WTC11 (cell line): Measurements from ENCODE around the gene SINHCAF. TPM values are rescaled to one million over a fixed set of nuclear protein-coding genes. Genes with fewer than 3 reads are reported as not detected.

Experiments
- ATAC-seq: fragments of 200-7000 bp; cut with Tn5 transposase; 2 replicates; pipeline ENCODE4 v1.10.0; 2021; ENCODE audit warnings: mild to moderate bottlenecking, moderate library complexity
- CTCF ChIA-PET: fragments of 300-600 bp; sonication (Branson Sonifier 250); formaldehyde crosslinking; loops from one replicate; lab custom pipeline; 2021; ENCODE audit warnings: antibody characterized with exemption; lab: Charles Lee
- POLR2A ChIA-PET: fragments of 350-600 bp; sonication (Branson Sonifier 250); formaldehyde crosslinking; loops from one replicate; lab custom pipeline; 2021; ENCODE audit warnings: antibody characterized with exemption; lab: Charles Lee
- DNase-seq: peaks from one replicate; pipeline ENCODE4 v3.0.0; 2021; ENCODE audit warnings: low spot score
- H3K27ac Mint-ChIP-seq: 2 replicates; pipeline ENCODE4 v1.8.0; 2021; ENCODE audit warnings: mixed read lengths
- H3K27me3 Mint-ChIP-seq: 2 replicates; pipeline ENCODE4 v1.8.0; 2021; ENCODE audit warnings: low read depth, mild to moderate bottlenecking, moderate library complexity, mixed read lengths
- H3K36me3 Mint-ChIP-seq: 2 replicates; pipeline ENCODE4 v1.8.0; 2021; ENCODE audit warnings: mixed read lengths
- H3K4me1 Mint-ChIP-seq: 2 replicates; pipeline ENCODE4 v1.8.0; 2022; ENCODE audit warnings: mixed read lengths
- H3K4me3 Mint-ChIP-seq: 2 replicates; pipeline ENCODE4 v1.8.0; 2021; ENCODE audit warnings: mild to moderate bottlenecking, moderate library complexity, mixed read lengths
- H3K9me3 Mint-ChIP-seq: 2 replicates; pipeline ENCODE4 v1.8.0; 2021; ENCODE audit warnings: mixed read lengths
- ATF3 ChIP-seq: sonication (generic); formaldehyde crosslinking; conservative IDR thresholded peaks from 2 replicates; pipeline ENCODE4 v1.8.1; 2022; ENCODE audit warnings: mild to moderate bottlenecking, missing genetic modification reagents
- ATF6 ChIP-seq: sonication (generic); formaldehyde crosslinking; IDR thresholded peaks from 2 replicates; pipeline ENCODE4 v1.8.1; 2023; ENCODE audit warnings: mild to moderate bottlenecking, missing genetic modification reagents
- E2F4 ChIP-seq: sonication (generic); formaldehyde crosslinking; IDR thresholded peaks from 2 replicates; pipeline ENCODE4 v1.8.1; 2022; ENCODE audit warnings: low read depth, mild to moderate bottlenecking, moderate library complexity, missing genetic modification reagents, borderline replicate concordance
- ERG ChIP-seq: fragments of 250-450 bp; sonication (Bioruptor Pico); IDR thresholded peaks from 2 replicates; pipeline ENCODE4 v1.8.0; 2021; ENCODE audit warnings: mild to moderate bottlenecking
- GRHL2 ChIP-seq: fragments of 250-450 bp; sonication (Bioruptor Pico); IDR thresholded peaks from 2 replicates; pipeline ENCODE4 v1.8.0; 2022; ENCODE audit warnings: mild to moderate bottlenecking, moderate library complexity; ENCODE audit not compliant: insufficient replicate concordance, severe bottlenecking
- JUN ChIP-seq: sonication (generic); formaldehyde crosslinking; IDR thresholded peaks from 2 replicates; pipeline ENCODE4 v1.8.0; 2023; ENCODE audit warnings: mild to moderate bottlenecking, missing genetic modification reagents
- MLX ChIP-seq: sonication (generic); formaldehyde crosslinking; IDR thresholded peaks from 2 replicates; pipeline ENCODE4 v1.8.1; 2023; ENCODE audit warnings: mild to moderate bottlenecking, missing genetic modification reagents, moderate library complexity
- NR2C2 ChIP-seq: sonication (generic); formaldehyde crosslinking; IDR thresholded peaks from 2 replicates; pipeline ENCODE4 v1.8.0; 2022; ENCODE audit warnings: mild to moderate bottlenecking, missing genetic modification reagents
- TEAD1 ChIP-seq: sonication (generic); formaldehyde crosslinking; IDR thresholded peaks from 2 replicates; pipeline ENCODE4 v1.8.0; 2022; ENCODE audit warnings: mild to moderate bottlenecking, missing genetic modification reagents
- ZBTB21 ChIP-seq: sonication (generic); formaldehyde crosslinking; IDR thresholded peaks from 2 replicates; pipeline ENCODE4 v1.8.1; 2023; ENCODE audit warnings: mild to moderate bottlenecking, missing genetic modification reagents, borderline replicate concordance
- ZNF317 ChIP-seq: sonication (generic); formaldehyde crosslinking; IDR thresholded peaks from 2 replicates; pipeline ENCODE4 v1.8.1; 2023; ENCODE audit warnings: low read depth, mild to moderate bottlenecking, moderate library complexity, missing genetic modification reagents, borderline replicate concordance
- ZNF396 ChIP-seq: fragments of 250-450 bp; sonication (Bioruptor Pico); IDR thresholded peaks from 2 replicates; pipeline ENCODE4 v1.8.0; 2021; ENCODE audit warnings: mild to moderate bottlenecking, moderate library complexity, borderline replicate concordance
- ZNF416 ChIP-seq: fragments of 250-450 bp; sonication (Bioruptor Pico); IDR thresholded peaks from 2 replicates; pipeline ENCODE4 v1.9.0; 2021; ENCODE audit warnings: mild to moderate bottlenecking, inconsistent platforms
- ZSCAN18 ChIP-seq: fragments of 250-450 bp; sonication (Bioruptor Pico); IDR thresholded peaks from 2 replicates; pipeline ENCODE4 v2.1.2; 2022; ENCODE audit warnings: mild to moderate bottlenecking, moderate library complexity
- total RNA-seq: library from RNA; stranded (reverse); gene quantifications from 3 replicates; pipeline ENCODE4 v1.2.3, GENCODE V29; 2021
- TF ChIP-seq, protein P1 (sequence below): sonication (generic); formaldehyde crosslinking; IDR thresholded peaks from 2 replicates; pipeline ENCODE4 v1.8.0; 2022; ENCODE audit warnings: mild to moderate bottlenecking, missing genetic modification reagents
- TF ChIP-seq, protein P2 (sequence below): sonication (generic); formaldehyde crosslinking; IDR thresholded peaks from 2 replicates; pipeline ENCODE4 v1.8.0; 2023; ENCODE audit warnings: mild to moderate bottlenecking, missing genetic modification reagents
- TF ChIP-seq, protein P3 (sequence below): sonication (generic); formaldehyde crosslinking; IDR thresholded peaks from 2 replicates; pipeline ENCODE4 v1.8.1; 2023; ENCODE audit warnings: mild to moderate bottlenecking, missing genetic modification reagents, borderline replicate concordance

The SINHCAF gene
- total RNA-seq, 1 experiment from 2014 or later = 407 TPM

- TF ChIP-seq, protein P1, sequence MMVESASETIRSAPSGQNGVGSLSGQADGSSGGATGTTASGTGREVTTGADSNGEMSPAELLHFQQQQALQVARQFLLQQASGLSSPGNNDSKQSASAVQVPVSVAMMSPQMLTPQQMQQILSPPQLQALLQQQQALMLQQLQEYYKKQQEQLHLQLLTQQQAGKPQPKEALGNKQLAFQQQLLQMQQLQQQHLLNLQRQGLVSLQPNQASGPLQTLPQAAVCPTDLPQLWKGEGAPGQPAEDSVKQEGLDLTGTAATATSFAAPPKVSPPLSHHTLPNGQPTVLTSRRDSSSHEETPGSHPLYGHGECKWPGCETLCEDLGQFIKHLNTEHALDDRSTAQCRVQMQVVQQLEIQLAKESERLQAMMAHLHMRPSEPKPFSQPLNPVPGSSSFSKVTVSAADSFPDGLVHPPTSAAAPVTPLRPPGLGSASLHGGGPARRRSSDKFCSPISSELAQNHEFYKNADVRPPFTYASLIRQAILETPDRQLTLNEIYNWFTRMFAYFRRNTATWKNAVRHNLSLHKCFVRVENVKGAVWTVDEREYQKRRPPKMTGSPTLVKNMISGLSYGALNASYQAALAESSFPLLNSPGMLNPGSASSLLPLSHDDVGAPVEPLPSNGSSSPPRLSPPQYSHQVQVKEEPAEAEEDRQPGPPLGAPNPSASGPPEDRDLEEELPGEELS = no peak
- TF ChIP-seq ZBTB21 (no peak), MLX (no peak), ZNF396 (CRISPR knock-in tag) (no peak), NR2C2 (CRISPR knock-in tag) (no peak), ATF3 (CRISPR knock-in tag) (no peak), ZNF317 (CRISPR knock-in tag) (no peak), ZNF416 (CRISPR knock-in tag) (no peak)
These were observed 4.1 kb downstream of the SINHCAF start (continued) for GRCh38 chr12:31321897-31322228.

GRCh38 chr12:31321186-31321896 is 4.6 kb downstream of the SINHCAF start:
- H3K27ac Mint-ChIP-seq = peak overlapping the region; percentile 94
- H3K36me3 Mint-ChIP-seq = peaks cover 9% of the 10 kb centered on the region
- DNase-seq = no peak
- H3K4me1 Mint-ChIP-seq = peaks cover 66% of the 10 kb centered on the region
- H3K4me3 Mint-ChIP-seq = peak overlapping the region; percentile 99
- POLR2A ChIA-PET = interaction anchor here (0.6 to 2.8 kb wide), 2 partner anchors 31 to 50 kb away, joined by 3 to 26 read pairs; no protein-coding TSS in a partner anchor
- H3K9me3 Mint-ChIP-seq = no peaks in the 10 kb centered on the region
- no peak for ATAC-seq
- CTCF ChIA-PET = interaction anchor here (2.3 kb wide), 1 partner anchor 82 kb away, joined by 9 read pairs; no protein-coding TSS in a partner anchor
- no peaks in the 10 kb centered on the region for H3K27me3 Mint-ChIP-seq
- TF ChIP-seq, protein P2, sequence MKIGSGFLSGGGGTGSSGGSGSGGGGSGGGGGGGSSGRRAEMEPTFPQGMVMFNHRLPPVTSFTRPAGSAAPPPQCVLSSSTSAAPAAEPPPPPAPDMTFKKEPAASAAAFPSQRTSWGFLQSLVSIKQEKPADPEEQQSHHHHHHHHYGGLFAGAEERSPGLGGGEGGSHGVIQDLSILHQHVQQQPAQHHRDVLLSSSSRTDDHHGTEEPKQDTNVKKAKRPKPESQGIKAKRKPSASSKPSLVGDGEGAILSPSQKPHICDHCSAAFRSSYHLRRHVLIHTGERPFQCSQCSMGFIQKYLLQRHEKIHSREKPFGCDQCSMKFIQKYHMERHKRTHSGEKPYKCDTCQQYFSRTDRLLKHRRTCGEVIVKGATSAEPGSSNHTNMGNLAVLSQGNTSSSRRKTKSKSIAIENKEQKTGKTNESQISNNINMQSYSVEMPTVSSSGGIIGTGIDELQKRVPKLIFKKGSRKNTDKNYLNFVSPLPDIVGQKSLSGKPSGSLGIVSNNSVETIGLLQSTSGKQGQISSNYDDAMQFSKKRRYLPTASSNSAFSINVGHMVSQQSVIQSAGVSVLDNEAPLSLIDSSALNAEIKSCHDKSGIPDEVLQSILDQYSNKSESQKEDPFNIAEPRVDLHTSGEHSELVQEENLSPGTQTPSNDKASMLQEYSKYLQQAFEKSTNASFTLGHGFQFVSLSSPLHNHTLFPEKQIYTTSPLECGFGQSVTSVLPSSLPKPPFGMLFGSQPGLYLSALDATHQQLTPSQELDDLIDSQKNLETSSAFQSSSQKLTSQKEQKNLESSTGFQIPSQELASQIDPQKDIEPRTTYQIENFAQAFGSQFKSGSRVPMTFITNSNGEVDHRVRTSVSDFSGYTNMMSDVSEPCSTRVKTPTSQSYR = no peak
- TF ChIP-seq, protein P3, sequence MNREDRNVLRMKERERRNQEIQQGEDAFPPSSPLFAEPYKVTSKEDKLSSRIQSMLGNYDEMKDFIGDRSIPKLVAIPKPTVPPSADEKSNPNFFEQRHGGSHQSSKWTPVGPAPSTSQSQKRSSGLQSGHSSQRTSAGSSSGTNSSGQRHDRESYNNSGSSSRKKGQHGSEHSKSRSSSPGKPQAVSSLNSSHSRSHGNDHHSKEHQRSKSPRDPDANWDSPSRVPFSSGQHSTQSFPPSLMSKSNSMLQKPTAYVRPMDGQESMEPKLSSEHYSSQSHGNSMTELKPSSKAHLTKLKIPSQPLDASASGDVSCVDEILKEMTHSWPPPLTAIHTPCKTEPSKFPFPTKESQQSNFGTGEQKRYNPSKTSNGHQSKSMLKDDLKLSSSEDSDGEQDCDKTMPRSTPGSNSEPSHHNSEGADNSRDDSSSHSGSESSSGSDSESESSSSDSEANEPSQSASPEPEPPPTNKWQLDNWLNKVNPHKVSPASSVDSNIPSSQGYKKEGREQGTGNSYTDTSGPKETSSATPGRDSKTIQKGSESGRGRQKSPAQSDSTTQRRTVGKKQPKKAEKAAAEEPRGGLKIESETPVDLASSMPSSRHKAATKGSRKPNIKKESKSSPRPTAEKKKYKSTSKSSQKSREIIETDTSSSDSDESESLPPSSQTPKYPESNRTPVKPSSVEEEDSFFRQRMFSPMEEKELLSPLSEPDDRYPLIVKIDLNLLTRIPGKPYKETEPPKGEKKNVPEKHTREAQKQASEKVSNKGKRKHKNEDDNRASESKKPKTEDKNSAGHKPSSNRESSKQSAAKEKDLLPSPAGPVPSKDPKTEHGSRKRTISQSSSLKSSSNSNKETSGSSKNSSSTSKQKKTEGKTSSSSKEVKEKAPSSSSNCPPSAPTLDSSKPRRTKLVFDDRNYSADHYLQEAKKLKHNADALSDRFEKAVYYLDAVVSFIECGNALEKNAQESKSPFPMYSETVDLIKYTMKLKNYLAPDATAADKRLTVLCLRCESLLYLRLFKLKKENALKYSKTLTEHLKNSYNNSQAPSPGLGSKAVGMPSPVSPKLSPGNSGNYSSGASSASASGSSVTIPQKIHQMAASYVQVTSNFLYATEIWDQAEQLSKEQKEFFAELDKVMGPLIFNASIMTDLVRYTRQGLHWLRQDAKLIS (CRISPR knock-in tag) = no peak
- TF ChIP-seq GRHL2 (CRISPR knock-in tag) = no peak
- no peak for TF ChIP-seq JUN (CRISPR knock-in tag)
- no peak for TF ChIP-seq ATF6 (CRISPR knock-in tag)
- TF ChIP-seq ZSCAN18 (CRISPR knock-in tag) = no peak
- no peak for TF ChIP-seq TEAD1 (CRISPR knock-in tag)
- TF ChIP-seq ZNF396 (CRISPR knock-in tag) = no peak
- TF ChIP-seq E2F4 (CRISPR knock-in tag) = no peak
- TF ChIP-seq ERG (CRISPR knock-in tag) = no peak
